NCI-H1092 treated with DMSO at 0.1 percent for 48 hours (cell line): Measurements from ENCODE around the gene LCP1.
"Not testable (repeated sequence)": the region's sequence is repeated elsewhere in the genome, so short reads cannot be mapped to it uniquely, and the experiment has no call there.

ENCODE experiments used
- DNase-seq: peaks from one replicate; lab custom pipeline; 2025; lab: John Stamatoyannopoulos, UW

The LCP1 gene

DNA sequence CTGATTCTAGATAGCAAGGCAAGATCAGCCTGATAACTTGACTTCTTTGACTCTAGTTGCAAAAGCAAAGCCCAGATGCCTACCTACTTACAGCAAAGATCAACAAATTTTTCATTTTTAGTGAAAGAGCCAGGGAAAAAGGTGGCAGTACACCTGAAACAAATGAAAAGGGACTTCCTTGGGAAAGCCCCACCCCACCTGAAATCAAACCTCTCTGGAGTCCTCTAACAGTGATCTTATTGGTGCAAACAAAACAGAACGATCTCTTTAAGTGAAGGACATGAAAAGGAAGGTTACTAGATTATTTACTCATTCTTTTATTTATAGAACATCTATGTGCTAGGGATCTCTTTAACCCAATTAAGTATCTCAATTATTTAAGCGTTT lies 507 bp upstream of the LCP1 start:
- DNase-seq = no peak

DNA sequence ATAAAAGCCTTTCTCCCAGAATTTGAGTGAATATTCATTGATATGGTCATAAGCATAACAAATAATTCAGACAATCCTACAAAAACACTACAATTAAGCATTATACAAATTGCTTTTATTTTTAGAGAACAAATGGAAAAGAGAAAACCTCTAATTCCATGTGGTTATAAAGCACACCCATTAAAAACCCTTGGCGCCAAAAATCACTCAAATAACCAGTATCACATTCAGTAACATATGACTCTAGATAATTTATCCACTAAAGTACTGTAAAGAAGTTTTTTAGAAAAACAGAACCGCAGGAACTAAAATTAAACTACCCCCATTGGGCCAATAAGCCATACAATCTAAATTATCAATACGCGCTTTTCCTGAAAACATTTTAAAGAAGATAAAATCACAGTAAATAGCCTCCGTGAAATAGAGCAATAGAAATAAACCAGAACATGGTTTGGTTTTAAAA lies 569 bp downstream of the LCP1 start:
- no peak for DNase-seq

DNA sequence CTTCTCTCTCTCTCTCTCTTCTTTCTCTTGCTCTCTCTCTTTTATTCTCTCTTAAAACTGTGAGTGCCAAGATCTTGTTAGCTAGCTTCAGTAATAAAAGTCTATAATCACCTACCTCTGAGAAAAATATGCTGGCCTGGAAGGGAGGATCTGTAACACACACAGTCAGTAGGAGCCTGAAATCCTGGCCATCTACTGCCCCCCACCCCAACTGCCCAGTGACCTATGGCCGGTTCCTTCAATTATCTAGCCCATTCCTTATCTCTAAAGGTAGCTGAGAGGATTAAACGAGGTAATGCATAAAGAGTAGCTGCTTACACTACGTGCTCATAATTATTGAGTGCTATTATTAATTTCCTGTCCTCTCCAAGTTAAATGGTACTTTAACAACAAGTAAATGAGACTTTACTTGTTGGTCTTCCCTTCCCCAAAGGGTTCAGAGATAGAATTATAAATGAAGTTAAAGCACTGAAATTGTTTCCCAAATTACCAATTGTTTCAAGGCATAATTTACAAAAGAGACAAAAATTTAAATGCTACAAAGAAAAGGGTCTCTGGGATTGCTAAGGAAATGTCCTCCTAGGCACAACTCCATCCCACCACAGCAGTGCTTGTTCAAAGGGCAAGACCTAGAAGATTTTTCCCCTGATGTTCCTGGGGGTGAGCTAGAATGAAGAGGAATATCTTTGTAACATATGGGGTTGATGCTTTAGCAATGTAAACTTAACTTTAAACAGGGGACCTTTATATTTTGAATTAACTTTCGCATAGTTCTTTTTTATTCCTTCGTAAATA lies 1.8 kb downstream of the LCP1 start:
- no peak for DNase-seq

DNA sequence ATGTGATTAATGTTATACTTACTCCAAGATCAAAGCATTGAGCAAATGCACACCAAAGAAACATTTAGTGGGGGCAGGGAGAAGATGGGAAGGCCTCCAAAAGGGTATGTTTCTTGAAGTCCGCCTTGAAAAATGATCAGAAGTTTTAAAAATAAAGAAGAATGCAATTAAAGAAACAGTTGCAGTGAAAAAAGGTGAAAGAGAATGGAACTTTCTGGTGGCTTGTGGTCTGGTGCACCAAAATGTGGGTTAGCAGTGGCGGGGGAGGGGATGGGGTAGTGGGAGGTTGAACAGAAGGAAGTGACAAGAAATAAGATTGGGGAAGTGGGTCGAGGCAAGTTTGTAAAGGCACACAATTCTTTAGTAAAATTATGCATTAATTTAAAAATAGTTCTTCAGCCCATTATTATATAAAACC lies 2.5 kb downstream of the LCP1 start:
- DNase-seq = no peak

DNA sequence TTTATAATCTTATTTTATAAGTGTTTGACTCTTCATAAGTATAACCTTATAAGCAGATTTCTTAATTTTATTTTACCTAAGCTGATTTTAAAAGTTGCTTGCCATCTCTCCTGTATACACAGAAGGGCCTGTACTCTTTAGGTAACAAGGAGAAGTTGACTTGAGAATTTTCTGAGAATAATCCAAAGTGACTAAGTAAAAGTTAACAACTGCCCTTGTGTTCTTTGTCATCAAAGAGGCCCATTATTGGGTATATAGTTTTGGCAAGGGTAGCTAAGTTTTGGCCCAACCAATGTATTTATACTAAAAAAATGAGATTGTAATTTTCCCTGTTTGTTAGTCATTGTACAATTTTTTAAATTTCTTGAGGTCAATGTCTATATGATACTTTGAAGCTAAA lies 3.2 kb downstream of the LCP1 start:
- DNase-seq = no peak

DNA sequence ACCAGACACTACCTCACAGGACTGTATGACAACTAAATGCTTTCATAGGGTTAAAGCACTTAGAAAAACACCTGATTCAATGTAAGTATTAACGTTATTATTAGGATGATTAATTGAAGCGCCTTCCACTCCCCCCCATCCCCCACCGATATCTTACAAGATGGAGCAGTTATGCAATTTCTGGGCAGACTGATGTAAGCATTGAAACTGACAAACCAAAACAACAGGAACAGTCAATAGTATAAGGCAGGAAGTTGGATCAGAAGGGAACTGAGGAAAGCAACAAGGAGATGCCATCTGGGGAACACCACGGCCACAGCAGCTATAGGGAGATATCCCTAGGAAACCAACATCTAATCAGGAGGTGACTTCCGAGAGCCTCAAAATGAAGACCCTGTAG lies 3.8 kb downstream of the LCP1 start:
- no peak for DNase-seq

DNA sequence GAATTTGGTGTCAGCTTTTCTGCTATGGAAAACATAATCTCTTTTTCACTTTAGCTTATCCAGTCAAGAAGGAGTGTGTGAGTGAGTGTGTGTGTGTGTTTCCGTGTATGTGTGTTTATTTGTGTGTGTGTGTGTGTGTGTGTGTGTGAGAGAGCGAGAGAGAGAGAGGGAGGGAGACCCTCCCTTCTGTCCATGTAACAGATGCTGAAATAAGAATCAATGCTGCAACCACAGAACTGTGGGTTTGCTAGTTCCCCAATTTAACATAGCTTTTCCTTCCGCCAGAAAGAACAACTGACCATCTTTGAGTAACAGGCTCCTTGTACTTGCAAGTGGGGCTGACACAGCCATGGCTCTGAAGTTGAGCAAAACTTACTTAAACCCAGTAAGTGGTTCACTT lies 5.2 kb downstream of the LCP1 start:
- no peak for DNase-seq

DNA sequence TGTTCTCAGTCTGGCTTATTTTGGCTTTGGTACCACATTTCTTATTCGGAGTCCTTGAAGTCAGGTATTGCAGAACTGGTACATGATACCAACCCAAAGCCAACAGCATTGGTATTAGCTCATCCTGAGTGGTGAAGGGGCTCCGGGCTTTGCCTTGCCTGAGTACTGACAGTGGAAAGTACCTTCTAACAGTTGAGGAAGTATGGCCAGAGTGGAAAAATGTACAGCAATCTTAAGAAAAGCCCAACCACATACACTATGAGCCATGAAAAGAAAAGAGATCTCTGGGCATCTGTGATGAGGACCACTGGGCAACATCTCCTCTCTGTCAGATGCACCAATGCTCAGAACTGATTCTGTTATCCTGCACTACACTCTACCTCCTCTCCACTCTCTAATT lies 8.3 kb downstream of the LCP1 start:
- no peak for DNase-seq

DNA sequence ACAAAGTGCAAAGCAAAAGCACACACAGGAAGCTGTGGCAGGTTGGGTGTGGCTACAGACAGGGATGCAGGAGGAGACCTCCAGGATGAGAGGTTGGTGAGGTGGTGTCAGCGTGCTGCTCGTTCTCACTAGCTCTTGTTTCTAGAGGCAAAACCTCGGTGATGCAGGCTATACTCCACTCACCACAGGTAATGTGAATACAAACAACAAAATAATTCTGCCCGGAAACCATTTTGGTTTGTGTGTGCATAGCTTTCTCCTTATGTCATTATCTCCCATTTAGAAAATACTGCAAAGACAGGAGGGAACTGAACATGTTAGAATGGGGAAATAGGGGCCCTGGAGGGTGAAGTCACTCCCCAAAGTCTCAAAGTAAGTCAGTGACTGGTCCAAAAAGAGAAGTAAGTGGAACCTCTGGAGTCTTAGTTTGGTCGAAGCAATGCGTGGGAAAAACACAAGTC lies 9.4 kb downstream of the LCP1 start:
- no peak for DNase-seq

DNA sequence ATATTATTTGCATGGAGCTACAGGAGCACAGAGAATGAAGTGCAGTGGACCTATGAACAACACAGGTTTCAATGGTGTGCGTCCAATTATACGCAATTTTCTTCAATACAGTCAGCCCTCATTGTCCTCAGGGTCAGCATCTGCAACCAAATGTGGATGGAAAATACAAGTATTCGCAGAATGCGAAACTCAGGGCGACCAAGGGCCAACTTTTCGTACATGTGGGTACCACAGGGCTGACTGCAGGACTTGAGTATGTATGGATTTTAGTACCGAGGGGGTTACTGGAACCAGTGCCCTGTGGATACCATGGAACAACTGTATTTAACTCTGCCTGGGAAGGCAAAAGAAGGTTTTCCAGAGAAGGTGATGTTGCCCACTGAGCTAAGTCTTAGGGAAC lies 10.2 kb downstream of the LCP1 start:
- no peak for DNase-seq

DNA sequence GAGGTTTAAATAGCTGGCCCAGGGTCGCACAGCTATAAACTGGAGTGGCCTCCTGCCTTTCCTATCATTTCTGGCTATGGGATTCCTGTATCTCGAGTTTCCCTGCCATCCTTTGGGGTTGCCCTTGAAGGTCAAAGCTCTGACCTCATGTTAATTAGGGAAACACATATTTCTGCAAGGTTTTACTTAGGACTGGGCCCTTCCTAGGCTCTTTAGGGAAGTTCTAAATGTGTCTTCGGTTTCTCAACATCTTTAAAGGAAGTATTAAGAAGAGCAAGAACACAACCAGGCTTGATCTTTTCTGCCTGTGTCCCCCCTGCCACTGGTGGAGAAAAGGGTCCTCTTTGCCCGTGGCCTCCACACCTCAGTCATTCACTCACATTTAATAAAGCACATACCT lies 10.8 kb downstream of the LCP1 start:
- no peak for DNase-seq

DNA sequence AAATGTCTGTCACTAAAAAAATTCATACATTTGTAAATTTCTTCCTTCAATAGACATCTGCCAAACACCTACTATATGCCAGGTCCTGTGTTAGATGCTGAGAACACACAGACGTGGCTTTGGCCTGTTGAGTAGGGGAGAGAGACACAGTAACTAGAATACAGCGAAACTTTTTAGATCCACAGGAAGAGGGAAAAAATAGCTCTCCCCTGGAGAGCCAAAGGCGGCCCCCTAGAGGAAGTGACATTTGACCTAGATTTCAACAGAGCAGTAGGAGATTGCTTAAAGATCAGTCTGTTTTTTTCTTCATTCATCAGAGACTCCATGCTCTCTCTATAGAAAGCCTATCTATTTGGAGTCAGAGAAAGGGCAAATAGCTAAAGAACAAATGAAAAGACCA lies 11.3 kb downstream of the LCP1 start:
- no peak for DNase-seq

DNA sequence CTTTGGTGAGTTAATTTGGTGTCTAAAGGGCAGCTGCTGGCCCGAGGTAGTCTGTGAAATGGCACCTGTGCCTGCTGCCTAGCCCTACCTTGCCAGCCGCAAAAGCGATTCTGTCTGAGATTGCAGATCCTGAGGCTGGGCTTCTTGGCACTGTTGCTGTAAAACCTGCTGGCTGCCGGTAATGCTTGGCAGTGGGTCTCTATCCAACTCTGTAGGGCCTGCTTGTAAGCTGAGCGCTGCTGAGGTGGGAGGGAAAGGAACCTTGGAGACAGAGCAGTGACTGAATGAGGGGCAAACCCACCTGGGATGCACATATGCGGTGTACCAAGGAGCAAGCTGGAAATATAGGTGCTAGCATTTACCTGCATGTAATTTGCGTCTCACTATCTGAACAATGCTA lies 11.7 kb downstream of the LCP1 start:
- DNase-seq = no peak

DNA sequence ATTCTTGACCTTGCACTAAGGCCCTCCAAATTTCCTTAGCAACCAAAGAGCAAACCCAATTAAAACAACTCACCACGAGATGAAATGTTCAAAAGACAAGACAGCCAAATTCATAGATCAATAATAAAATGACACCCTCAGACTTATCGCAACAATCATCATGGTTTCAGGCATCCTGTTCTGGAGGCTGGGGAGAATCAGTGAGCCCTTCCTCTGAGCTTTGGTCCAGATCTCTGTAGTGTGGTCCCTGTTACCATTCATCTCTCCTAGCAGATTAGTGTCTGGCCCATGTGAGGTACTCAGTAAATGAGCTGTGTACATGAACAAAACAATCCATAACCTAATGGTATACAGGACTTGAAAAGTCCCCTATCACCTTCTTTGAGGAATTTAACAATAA lies 12.2 kb downstream of the LCP1 start:
- no peak for DNase-seq

DNA sequence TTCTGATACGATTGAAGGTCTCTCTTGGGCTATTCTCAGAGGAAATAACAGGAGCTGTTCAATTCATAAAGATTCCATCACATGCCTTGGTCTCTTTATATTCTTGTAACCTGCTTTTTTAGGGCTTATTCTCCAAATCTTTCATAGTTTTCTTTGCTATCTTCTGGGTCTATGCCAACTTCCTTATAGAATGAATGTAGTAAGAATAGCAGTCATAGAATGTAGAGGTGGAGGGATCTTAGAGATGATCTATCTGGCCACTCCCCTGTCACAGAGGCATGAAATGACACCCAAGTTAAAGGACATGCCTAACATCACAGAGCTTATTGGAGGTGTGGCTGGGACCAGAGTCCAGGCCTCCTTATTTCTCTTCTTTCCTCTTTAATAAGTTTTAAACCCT lies 13.2 kb downstream of the LCP1 start:
- DNase-seq = no peak

DNA sequence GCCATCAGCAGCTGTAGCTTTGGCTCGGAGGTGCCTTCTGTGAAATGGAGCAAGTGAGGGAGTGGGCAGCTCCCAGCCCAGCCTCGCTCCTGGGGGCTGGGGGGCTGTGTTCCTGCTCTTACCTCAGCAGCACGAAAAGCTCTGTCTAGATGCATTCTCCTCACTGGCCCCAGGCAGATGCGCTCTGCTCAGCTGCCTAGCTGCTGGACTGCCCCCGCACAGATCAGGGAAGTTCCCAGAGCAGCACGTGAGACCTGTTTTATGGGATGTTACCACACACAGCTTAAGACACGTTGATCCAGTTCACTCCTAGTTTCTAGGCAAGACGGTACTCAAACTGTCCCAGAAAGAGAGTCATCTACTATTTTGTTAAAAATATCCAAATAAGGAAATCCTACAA lies 13.6 kb downstream of the LCP1 start:
- no peak for DNase-seq

DNA sequence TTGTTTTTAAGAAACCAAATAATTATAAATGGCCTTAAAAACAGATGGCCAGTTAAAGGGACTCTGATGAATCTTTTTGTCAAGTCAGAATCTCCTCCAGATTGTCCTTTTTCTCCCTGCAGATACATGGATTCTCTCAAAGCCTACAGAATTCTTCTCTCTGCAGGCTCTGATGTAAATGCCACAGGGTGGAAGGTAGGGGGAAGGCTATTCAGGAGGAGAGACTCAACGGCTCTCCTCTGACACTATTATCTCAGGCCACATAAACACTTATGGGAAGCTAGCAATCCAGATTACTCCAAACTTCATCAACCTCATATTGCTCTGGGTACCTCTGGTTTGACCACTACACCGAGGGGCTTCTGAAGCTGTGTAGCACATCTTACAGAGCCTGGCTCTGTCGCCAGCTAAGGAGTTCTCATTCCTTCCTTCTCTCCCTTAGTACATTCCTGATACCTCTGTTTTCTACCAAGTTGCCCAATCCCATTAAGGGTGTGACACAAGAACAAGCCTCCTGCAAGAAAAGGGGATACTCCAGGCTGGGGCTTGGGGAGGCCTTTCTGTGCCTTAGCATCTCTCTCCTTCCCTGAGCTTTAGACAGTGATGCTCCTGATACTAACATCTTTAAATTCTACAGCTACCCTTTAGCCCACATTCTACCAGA lies 14.9 kb downstream of the LCP1 start:
- no peak for DNase-seq

DNA sequence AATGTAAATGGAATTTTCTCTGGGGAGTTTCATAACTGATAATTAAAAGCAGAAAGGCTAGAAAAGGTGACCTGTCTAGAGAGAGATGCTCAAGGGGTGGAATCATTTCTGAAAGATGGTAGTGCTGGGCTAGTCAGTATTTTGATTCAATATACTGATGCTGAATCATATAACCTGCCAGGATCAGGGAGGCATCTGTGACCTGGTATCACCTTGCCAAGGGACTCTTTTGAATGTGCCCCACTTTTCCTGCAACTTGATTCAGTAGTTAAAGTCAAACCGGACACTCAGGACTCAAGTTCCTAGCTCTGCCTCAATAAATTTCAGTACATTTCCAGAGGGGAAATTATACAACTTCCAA lies 15.8 kb downstream of the LCP1 start:
- no peak for DNase-seq

DNA sequence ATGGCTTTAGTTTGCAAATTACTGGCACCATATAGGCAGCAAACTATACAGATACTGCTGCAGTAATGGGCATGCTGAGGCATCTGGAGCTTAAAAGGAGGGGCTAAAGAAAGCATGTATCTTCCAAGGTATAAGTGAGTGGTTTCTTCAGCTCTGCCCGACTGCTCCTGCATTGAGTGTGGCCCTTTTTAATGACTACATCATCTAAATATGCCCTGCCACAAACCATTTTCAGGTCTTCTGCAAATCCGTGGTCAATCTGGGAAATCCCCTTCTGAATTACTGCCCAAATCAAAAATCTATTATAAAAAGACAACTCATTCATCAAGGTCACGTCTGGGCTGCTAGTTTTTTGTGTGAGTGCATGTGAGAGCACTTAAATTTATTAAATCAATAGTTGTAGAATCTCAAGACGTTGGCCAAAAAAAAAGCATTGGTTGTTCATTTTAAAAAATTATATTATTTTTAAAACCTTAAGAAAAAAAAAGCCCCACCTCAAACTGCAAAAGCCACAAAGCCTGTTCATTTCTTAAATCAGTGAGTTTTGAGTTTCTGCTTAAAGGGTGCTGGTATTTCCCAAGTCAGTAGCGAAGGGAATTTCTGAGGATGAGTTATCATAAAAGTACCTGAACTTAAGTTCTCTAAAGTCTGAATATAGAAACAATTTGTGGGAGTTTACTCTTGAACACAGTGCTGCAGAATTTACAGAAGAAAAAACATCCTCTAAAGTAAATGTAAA lies 16.3 kb downstream of the LCP1 start:
- no peak for DNase-seq

DNA sequence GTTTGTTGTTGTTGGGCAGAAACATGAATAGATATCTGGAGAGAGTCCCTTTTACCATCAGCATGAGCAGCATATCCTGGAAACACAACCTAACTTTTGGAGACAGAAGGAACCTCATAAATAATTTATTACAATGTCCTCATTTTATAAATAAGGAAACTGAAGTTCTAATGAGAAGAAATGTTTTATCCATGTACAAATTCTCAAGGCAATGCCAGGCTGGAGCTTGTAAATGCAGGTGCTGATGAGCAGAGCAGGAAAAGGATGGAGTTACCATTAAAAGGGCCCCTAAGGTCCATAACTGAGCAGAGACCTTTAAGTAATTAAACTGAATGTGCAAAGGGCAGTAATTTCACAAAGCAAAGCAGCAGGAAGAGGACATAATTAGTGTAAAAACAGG lies 17.3 kb downstream of the LCP1 start:
- no peak for DNase-seq

DNA sequence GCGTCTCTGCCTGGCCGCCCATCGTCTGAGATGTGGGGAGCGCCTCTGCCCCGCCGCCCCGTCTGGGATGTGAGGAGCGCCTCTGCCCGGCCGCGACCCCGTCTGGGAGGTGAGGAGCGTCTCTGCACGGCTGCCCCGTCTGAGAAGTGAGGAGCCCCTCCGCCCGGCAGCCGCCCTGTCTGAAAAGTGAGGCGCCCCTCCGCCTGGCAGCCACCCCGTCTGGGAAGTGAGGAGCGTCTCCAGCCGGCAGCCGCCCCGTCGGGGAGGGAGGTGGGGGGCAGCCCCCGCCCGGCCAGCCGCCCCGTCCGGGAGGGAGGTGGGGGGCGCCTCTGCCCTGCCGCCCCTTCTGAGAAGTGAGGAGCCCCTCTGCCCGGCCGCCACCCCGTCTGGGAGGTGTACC lies 19.2 kb downstream of the LCP1 start:
- DNase-seq = not testable (repeated sequence)

DNA sequence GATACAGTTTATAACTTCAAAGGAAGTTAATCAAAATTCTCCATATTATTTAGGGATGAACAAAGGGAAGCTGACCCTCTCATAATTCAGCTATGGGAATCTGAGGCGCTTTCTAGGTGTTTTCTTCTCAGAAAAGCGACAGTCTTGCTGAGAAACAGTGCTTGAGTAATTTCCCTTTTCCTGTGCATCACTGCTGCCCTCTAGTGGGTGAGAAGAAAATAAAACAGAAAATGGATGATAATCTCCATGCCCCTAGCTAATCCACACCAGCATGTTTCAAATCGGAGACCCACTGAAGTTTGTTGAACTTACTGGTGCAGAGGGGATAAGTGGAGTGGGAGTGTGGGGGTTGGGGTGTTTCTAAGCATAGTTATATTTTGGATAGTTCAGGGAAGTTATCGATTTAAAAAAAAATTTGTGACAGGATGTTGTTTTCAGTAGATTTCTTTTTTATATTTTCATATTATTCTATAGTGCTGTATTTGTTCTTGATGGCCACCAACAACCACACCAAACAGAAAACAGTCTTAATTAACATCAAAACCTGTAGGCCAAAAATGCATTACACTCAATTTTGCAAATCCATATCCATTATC lies 21.4 kb downstream of the LCP1 start:
- peak; percentile 19 for DNase-seq

DNA sequence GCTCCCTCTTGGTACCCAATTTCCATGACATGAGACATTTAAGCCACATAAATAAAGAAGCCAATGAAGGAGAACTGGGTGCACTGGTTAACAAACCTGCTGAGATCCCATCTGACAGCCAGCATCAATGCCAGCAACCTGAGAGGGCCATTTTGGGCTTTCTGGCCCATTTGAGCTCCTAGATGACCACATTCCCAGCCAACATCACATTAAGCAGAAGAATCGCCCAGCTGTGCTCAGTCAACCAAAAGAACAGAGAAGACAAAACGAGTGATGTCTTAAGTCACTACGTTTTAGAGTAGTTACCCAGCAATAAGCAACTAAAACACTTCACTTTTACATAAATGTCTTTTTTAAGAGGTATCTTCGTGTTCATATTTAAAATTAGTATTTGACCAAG lies 21.9 kb downstream of the LCP1 start:
- DNase-seq = no peak
